Measurements from ENCODE around the gene KRT79. TPM values are rescaled to one million over a fixed set of nuclear protein-coding genes. Genes with fewer than 3 reads are reported as not detected.

The KRT79 gene
- total RNA-seq, 1 donor from 2014 or later = not detected

DNA sequence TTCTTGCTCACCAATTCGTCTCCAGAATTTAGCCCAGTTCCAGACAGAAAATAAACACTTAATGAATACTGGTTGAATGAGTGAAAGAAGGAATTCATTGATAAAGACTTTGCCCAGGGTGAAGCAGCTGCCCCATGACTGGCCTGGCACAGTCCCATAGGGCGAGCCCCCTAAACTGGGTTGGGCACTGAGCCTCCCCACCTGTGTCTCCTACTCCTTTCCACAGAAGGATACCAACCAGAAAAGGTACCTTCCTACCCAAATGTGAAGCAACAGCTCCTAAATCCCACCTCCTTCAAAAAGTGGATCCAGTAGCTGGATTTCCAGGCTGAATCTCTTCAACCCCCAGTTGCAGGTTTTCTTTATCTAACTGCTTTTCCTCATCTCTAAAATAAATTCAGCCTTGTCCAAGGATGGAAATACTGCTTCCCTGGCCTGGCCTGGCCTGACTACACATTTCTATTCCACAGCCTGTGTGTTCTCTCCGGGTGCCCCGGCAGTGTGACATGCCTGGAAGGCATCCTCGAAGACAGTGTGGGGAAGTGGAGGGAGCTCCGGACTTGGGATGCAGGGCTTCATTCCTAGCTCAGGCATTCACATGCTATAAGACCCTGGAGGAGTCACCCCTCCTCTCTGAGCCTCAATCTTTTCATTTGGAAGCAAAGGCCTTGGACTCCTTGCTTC, 45.8 kb downstream of the KRT79 start:
- no peaks in the 10 kb centered on the region for H3K36me3 Mint-ChIP-seq (ENCODE audit: unreplicated experiment)
- H3K27ac Mint-ChIP-seq (ENCODE audit: unreplicated experiment) = no peak overlapping the region
- no peak overlapping the region for H3K4me3 Mint-ChIP-seq (ENCODE audit: unreplicated experiment)
- H3K9me3 Mint-ChIP-seq (ENCODE audit: unreplicated experiment) = no peaks in the 10 kb centered on the region
- no peaks in the 10 kb centered on the region for H3K4me1 Mint-ChIP-seq (ENCODE audit: low read depth, unreplicated experiment)
- no peaks in the 10 kb centered on the region for H3K27me3 Mint-ChIP-seq (ENCODE audit: unreplicated experiment)
- DNase-seq = no peak
- TF ChIP-seq CTCF (IDR thresholded peaks at IDR 0.05; ENCODE audit: partially characterized antibody, unreplicated experiment) = no peak

- no peak for TF ChIP-seq CTCF (IDR thresholded peaks at IDR 0.05; ENCODE audit: partially characterized antibody, unreplicated experiment)
- Mint-ChIP-seq H3K4me1 (ENCODE audit: low read depth, unreplicated experiment) (no peaks in the 10 kb centered on the region), H3K4me3 (ENCODE audit: unreplicated experiment) (no peak overlapping the region), H3K27me3 (ENCODE audit: unreplicated experiment) (no peaks in the 10 kb centered on the region), H3K9me3 (ENCODE audit: unreplicated experiment) (no peaks in the 10 kb centered on the region), H3K27ac (ENCODE audit: unreplicated experiment) (no peak overlapping the region), H3K36me3 (ENCODE audit: unreplicated experiment) (no peaks in the 10 kb centered on the region)
- DNase-seq = no peak
These were observed 46.6 kb downstream of the KRT79 start for GRCh38 chr12:52787324-52788191.

- no peaks in the 10 kb centered on the region for H3K4me1 Mint-ChIP-seq (ENCODE audit: low read depth, unreplicated experiment)
These were observed 49.2 kb downstream of the KRT79 start for GRCh38 chr12:52784909-52785308.

GRCh38 chr12:52783563-52784316, 50.4 kb downstream of the KRT79 start:
- H3K36me3 Mint-ChIP-seq (ENCODE audit: unreplicated experiment) = no peaks in the 10 kb centered on the region
- H3K9me3 Mint-ChIP-seq (ENCODE audit: unreplicated experiment) = no peaks in the 10 kb centered on the region
- H3K4me1 Mint-ChIP-seq (ENCODE audit: low read depth, unreplicated experiment) = no peaks in the 10 kb centered on the region
- no peak overlapping the region for H3K27ac Mint-ChIP-seq (ENCODE audit: unreplicated experiment)
- H3K4me3 Mint-ChIP-seq (ENCODE audit: unreplicated experiment) = no peak overlapping the region
- DNase-seq = no peak
- no peak for TF ChIP-seq CTCF (IDR thresholded peaks at IDR 0.05; ENCODE audit: partially characterized antibody, unreplicated experiment)
- H3K27me3 Mint-ChIP-seq (ENCODE audit: unreplicated experiment) = peaks cover 2% of the 10 kb centered on the region

More at GRCh38 chr12:52784909-52785308, 49.2 kb downstream of the KRT79 start:
- H3K27ac Mint-ChIP-seq (ENCODE audit: unreplicated experiment) = no peak overlapping the region
- H3K4me3 Mint-ChIP-seq (ENCODE audit: unreplicated experiment) = no peak overlapping the region
- H3K9me3 Mint-ChIP-seq (ENCODE audit: unreplicated experiment) = no peaks in the 10 kb centered on the region
- H3K27me3 Mint-ChIP-seq (ENCODE audit: unreplicated experiment) = no peaks in the 10 kb centered on the region
- TF ChIP-seq CTCF (IDR thresholded peaks at IDR 0.05; ENCODE audit: partially characterized antibody, unreplicated experiment) = no peak
- H3K36me3 Mint-ChIP-seq (ENCODE audit: unreplicated experiment) = no peaks in the 10 kb centered on the region
- no peak for DNase-seq

All from glutamatergic neuron (in vitro differentiated cells).